HG03064 (cell line): ENCODE data around the gene UBE2R2.
A peak's percentile ranks its signal among the peaks of the same experiment; 100 is the strongest.
"Not testable (repeated sequence)": the region's sequence is repeated elsewhere in the genome, so short reads cannot be mapped to it uniquely, and the experiment has no call there.

Source experiments
- ATAC-seq: cut with Tn5 transposase; IDR thresholded peaks from one replicate; pipeline ENCODE4 v1.9.1; 2021; ENCODE audit warnings: low read depth; ENCODE audit not compliant: unreplicated experiment

The UBE2R2 gene

GRCh38 chr9:33798545-33798944 is 18.4 kb upstream of the UBE2R2 start:
- ATAC-seq: no peak

GRCh38 chr9:33799928-33800704 is 16.8 kb upstream of the UBE2R2 start:
- ATAC-seq: no peak

GRCh38 chr9:33800886-33801285 is 16.1 kb upstream of the UBE2R2 start:
- ATAC-seq: no peak

GRCh38 chr9:33801943-33802500 is 14.9 kb upstream of the UBE2R2 start:
- not testable (repeated sequence) for ATAC-seq

GRCh38 chr9:33804196-33804595 is 12.8 kb upstream of the UBE2R2 start:
- not testable (repeated sequence) for ATAC-seq

GRCh38 chr9:33807156-33807555 is 9.8 kb upstream of the UBE2R2 start:
- not testable (repeated sequence) for ATAC-seq

GRCh38 chr9:33808979-33809322 is 8.0 kb upstream of the UBE2R2 start:
- not testable (repeated sequence) for ATAC-seq

- ATAC-seq: no peak
These were observed 7.5 kb upstream of the UBE2R2 start for GRCh38 chr9:33809506-33809905.

- ATAC-seq: no peak
These were observed 3.0 kb upstream of the UBE2R2 start for GRCh38 chr9:33813712-33814641.

- no peak for ATAC-seq
These were observed 1.2 kb upstream of the UBE2R2 start for GRCh38 chr9:33815781-33816180.

GRCh38 chr9:33817327-33818166 is 587 bp downstream of the UBE2R2 start:
- ATAC-seq: peak; percentile 24

GRCh38 chr9:33818167-33818846 is 1.3 kb downstream of the UBE2R2 start:
- ATAC-seq: no peak

- no peak for ATAC-seq
These were observed 2.0 kb downstream of the UBE2R2 start for GRCh38 chr9:33818847-33819500.

GRCh38 chr9:33820231-33820745 is 3.3 kb downstream of the UBE2R2 start:
- no peak for ATAC-seq

GRCh38 chr9:33823801-33824200 is 6.8 kb downstream of the UBE2R2 start:
- no peak for ATAC-seq

- ATAC-seq: not testable (repeated sequence)
These were observed 10.3 kb downstream of the UBE2R2 start for GRCh38 chr9:33827285-33827684.

GRCh38 chr9:33829641-33830230 is 12.8 kb downstream of the UBE2R2 start:
- ATAC-seq: not testable (repeated sequence)

GRCh38 chr9:33835625-33836260 is 18.8 kb downstream of the UBE2R2 start:
- no peak for ATAC-seq
